H1 (cell line): ENCODE data around the gene PRRT1B. TPM values are rescaled to one million over a fixed set of nuclear protein-coding genes. Genes with fewer than 3 reads are reported as not detected.

Source experiments
- CTCF ChIA-PET: fragments of 300-600 bp; sonication (Branson Sonifier 250); formaldehyde crosslinking; loops from one replicate; lab custom pipeline; 2021; ENCODE audit not compliant: partially characterized antibody; lab: Charles Lee
- POLR2A ChIA-PET: fragments of 300-600 bp; sonication (Branson Sonifier 250); formaldehyde crosslinking; loops from one replicate; lab custom pipeline; 2021; ENCODE audit warnings: inconsistent platforms; ENCODE audit not compliant: partially characterized antibody; lab: Charles Lee
- DNase-seq, 2 experiments: peaks; one replicate each; pipeline versions ENCODE4 v3.0.0 to v3.0.0-alpha.2; 2010 to 2022; ENCODE audit warnings: low spot score in 2 of 2, low read depth in 1 of 2, mixed read lengths in 1 of 2
- FAIRE-seq: peaks from 2 replicates; lab custom pipeline; 2011; peaks lifted over from hg19 to GRCh38; lab: Jason Lieb, UNC
- H2AFZ ChIP-seq: 2 replicates; pipeline ENCODE4 v1.8.1; 2012; ENCODE audit warnings: low read length, inconsistent platforms
- H2AK5ac ChIP-seq: 2 replicates; pipeline ENCODE4 v1.6.1; 2013; ENCODE audit warnings: low read depth, low read length
- H2BK120ac ChIP-seq: replicated peaks from 2 replicates; pipeline ENCODE3; 2013; ENCODE audit warnings: low read depth, low read length, inconsistent platforms
- H2BK12ac ChIP-seq: 2 replicates; pipeline ENCODE4 v1.6.1; 2013; ENCODE audit warnings: low read depth, low read length
- H2BK15ac ChIP-seq: 2 replicates; pipeline ENCODE4 v1.6.1; 2013; ENCODE audit warnings: low read length
- H2BK20ac ChIP-seq: 2 replicates; pipeline ENCODE4 v1.6.1; 2013; ENCODE audit warnings: low read length
- H2BK5ac ChIP-seq: 2 replicates; pipeline ENCODE4 v1.6.1; 2013; ENCODE audit warnings: low read depth, low read length
- H3K14ac ChIP-seq: 2 replicates; pipeline ENCODE4 v1.6.1; 2013; ENCODE audit warnings: inconsistent platforms; ENCODE audit not compliant: insufficient read length
- H3K18ac ChIP-seq: 2 replicates; pipeline ENCODE4 v1.6.1; 2013; ENCODE audit warnings: low read length; ENCODE audit errors: extremely low read depth
- H3K23ac ChIP-seq: 2 replicates; pipeline ENCODE4 v1.6.1; 2013; ENCODE audit warnings: inconsistent platforms; ENCODE audit not compliant: insufficient read length
- H3K23me2 ChIP-seq: 2 replicates; pipeline ENCODE4 v1.6.1; 2013; ENCODE audit warnings: low read depth, low read length
- H3K27ac ChIP-seq: 2 replicates; pipeline ENCODE4 v1.6.1; 2011; ENCODE audit warnings: low read depth, low read length, inconsistent platforms
- H3K27me3 ChIP-seq, 4 experiments: replicated peaks in 1 of 4; 1 replicate in 1 of 4; 2 replicates in 3 of 4; pipeline versions ENCODE4 v1.6.1 to v1.8.1; 2011 to 2013; ENCODE audit warnings: low read length in 3 of 4, mild to moderate bottlenecking in 3 of 4, inconsistent platforms in 2 of 4, mixed read lengths in 2 of 4, moderate library complexity in 1 of 4; ENCODE audit not compliant: control insufficient read depth in 3 of 4, insufficient read depth in 3 of 4; ENCODE audit errors: extremely low read depth in 1 of 4
- H3K36me3 ChIP-seq, 4 experiments: 2 replicates each; pipeline versions ENCODE4 v1.6.1 to v1.8.1; 2011 to 2013; ENCODE audit warnings: mild to moderate bottlenecking in 4 of 4, low read length in 3 of 4, moderate library complexity in 2 of 4, control low read depth in 1 of 4, inconsistent platforms in 1 of 4; ENCODE audit not compliant: insufficient read depth in 4 of 4, control insufficient read depth in 2 of 4
- H3K4ac ChIP-seq: replicated peaks from 2 replicates; pipeline ENCODE3; 2013; ENCODE audit warnings: low read length, low read depth, mixed read lengths, inconsistent platforms; ENCODE audit not compliant: insufficient read length
- H3K4me1 ChIP-seq, 4 experiments: replicated peaks in 1 of 4; 1 replicate in 1 of 4; 2 replicates in 3 of 4; pipeline versions ENCODE4 v1.6.1 to v1.8.1; 2011 to 2013; ENCODE audit warnings: low read length in 3 of 4, inconsistent platforms in 2 of 4, mixed read lengths in 1 of 4; ENCODE audit not compliant: insufficient read depth in 4 of 4, control insufficient read depth in 3 of 4
- H3K4me2 ChIP-seq, 2 experiments: 2 replicates each; pipeline versions ENCODE4 v1.6.1 to v1.8.1; 2011 to 2013; ENCODE audit warnings: low read depth in 2 of 2, low read length in 2 of 2, control low read depth in 1 of 2, inconsistent platforms in 1 of 2, mild to moderate bottlenecking in 1 of 2; ENCODE audit not compliant: insufficient read depth in 1 of 2
- H3K4me3 ChIP-seq, 4 experiments: fragments of 200-600, 300-600 bp in 1 of 4; sonication (generic), shearing (Covaris generic), sonication (Bioruptor Twin) in 1 of 4; 2 replicates each; pipeline versions ENCODE4 v1.5.1 to v1.8.1; 2011 to 2016; ENCODE audit warnings: low read length in 4 of 4, low read depth in 3 of 4, control low read depth in 2 of 4, inconsistent platforms in 2 of 4, mild to moderate bottlenecking in 2 of 4, mixed read lengths in 1 of 4, moderate library complexity in 1 of 4; ENCODE audit not compliant: insufficient read depth in 2 of 4; ENCODE audit errors: extremely low read depth in 1 of 4
- H3K56ac ChIP-seq: replicated peaks from 2 replicates; pipeline ENCODE3; 2013; ENCODE audit warnings: low read depth, mild to moderate bottlenecking, mixed read lengths, low read length, inconsistent platforms; ENCODE audit not compliant: insufficient read length
- H3K79me1 ChIP-seq: 2 replicates; pipeline ENCODE4 v1.6.1; 2013; ENCODE audit warnings: low read depth, low read length, control low read depth
- H3K79me2 ChIP-seq, 2 experiments: 2 replicates each; pipeline versions ENCODE4 v1.6.1 to v1.8.1; 2012 to 2013; ENCODE audit warnings: low read length in 2 of 2, mild to moderate bottlenecking in 2 of 2, inconsistent platforms in 1 of 2; ENCODE audit not compliant: insufficient read depth in 2 of 2, control insufficient read depth in 1 of 2
- H3K9ac ChIP-seq, 4 experiments: replicated peaks in 1 of 4; 1 replicate in 1 of 4; 2 replicates in 3 of 4; pipeline versions ENCODE4 v1.6.1 to v1.8.1; 2011 to 2013; ENCODE audit warnings: low read depth in 3 of 4, low read length in 3 of 4, control low read depth in 2 of 4, mild to moderate bottlenecking in 2 of 4, moderate library complexity in 2 of 4, inconsistent platforms in 1 of 4; ENCODE audit errors: extremely low read depth in 1 of 4
- H3K9me3 ChIP-seq, 2 experiments: 2 replicates each; pipeline versions ENCODE4 v1.6.1 to v1.8.1; 2012 to 2013; ENCODE audit warnings: mild to moderate bottlenecking in 2 of 2, moderate library complexity in 2 of 2, control low read depth in 1 of 2, inconsistent platforms in 1 of 2, low read depth in 1 of 2, low read length in 1 of 2, mixed read lengths in 1 of 2; ENCODE audit not compliant: insufficient read depth in 2 of 2
- H4K20me1 ChIP-seq, 2 experiments: replicated peaks in 1 of 2; 2 replicates each; pipeline versions ENCODE3 to v1.8.1; 2011 to 2013; ENCODE audit warnings: inconsistent platforms in 2 of 2, low read length in 2 of 2, mild to moderate bottlenecking in 1 of 2; ENCODE audit not compliant: insufficient read depth in 2 of 2, control insufficient read depth in 1 of 2
- H4K5ac ChIP-seq: 2 replicates; pipeline ENCODE4 v1.6.1; 2013; ENCODE audit warnings: low read length, low read depth, mixed read lengths, inconsistent platforms; ENCODE audit not compliant: insufficient read length
- H4K8ac ChIP-seq: 2 replicates; pipeline ENCODE4 v1.8.0; 2013; ENCODE audit warnings: mild to moderate bottlenecking, moderate library complexity, low read length, inconsistent platforms; ENCODE audit not compliant: insufficient read depth; ENCODE audit errors: extremely low read depth
- H4K91ac ChIP-seq: replicated peaks from 2 replicates; pipeline ENCODE3; 2013; ENCODE audit warnings: low read length, mixed read lengths, inconsistent platforms; ENCODE audit not compliant: insufficient read length
- BRCA1 ChIP-seq: IDR thresholded peaks from 2 replicates; pipeline ENCODE4 v1.6.1; 2012; ENCODE audit warnings: low read depth, low read length, improper control_type of control experiment
- JUN ChIP-seq: IDR thresholded peaks from 2 replicates; pipeline ENCODE4 v1.6.1; 2011; ENCODE audit warnings: low read depth, mild to moderate bottlenecking, improper control_type of control experiment, low read length
- TEAD4 ChIP-seq: IDR thresholded peaks from 2 replicates; pipeline ENCODE4 v1.6.1; 2012; ENCODE audit warnings: low read depth, low read length, inconsistent platforms, mixed read lengths
- YY1 ChIP-seq: IDR thresholded peaks from 2 replicates; pipeline ENCODE4 v1.6.1; 2011; ENCODE audit warnings: low read depth, mild to moderate bottlenecking, low read length
- WGBS, 2 experiments: shearing (Covaris generic) in 1 of 2; methylation state at CpG; one replicate each; pipeline versions ENCODE4 v1.1.6 to v1.1.7; 2013 to 2015; ENCODE audit warnings: low lambda C conversion rate in 2 of 2, mixed read lengths in 2 of 2, inconsistent platforms in 1 of 2, low coverage in 1 of 2, missing lambda C conversion rate in 1 of 2; ENCODE audit not compliant: insufficient replicate concordance in 2 of 2, insufficient coverage in 1 of 2, insufficient read length in 1 of 2; ENCODE audit errors: extremely low coverage in 1 of 2, missing lambda C conversion rate in 1 of 2; 5-methylcytosine and 5-hydroxymethylcytosine counted together
- polyA plus RNA-seq, 7 experiments: library from polyadenylated mRNA; depleted of rRNA in 3 of 7; stranded (reverse) in 5 of 7; unstranded in 2 of 7; fragments of >200 nt in 5 of 7; fragments of 200-250 nt in 2 of 7; gene quantifications; 1 replicate in 5 of 7; 2 replicates in 1 of 7; 4 replicates in 1 of 7; pipeline versions ENCODE4 v1.2.1 to v1.2.3, GENCODE V29; 2011 to 2013; ENCODE audit warnings: missing spikeins in 2 of 7, mixed read lengths in 2 of 7
- total RNA-seq: library from RNA; stranded (reverse); fragmentation: NEBNext Ultra II Directional; extraction: Animal tissue kit (Norgen Biotek cat#: 25700); gene quantifications from 2 replicates; pipeline ENCODE4 v1.2.1, GENCODE V29; 2021

Gene PRRT1B
- total and polyA plus RNA-seq, 2 of the 8 experiments (the other 6 are each of a cell fraction or from before 2014, with no cell fraction given) = 0.30 to 1.2 TPM

- Histone ChIP-seq H3K18ac (no peak overlapping the region), H3K4me1 (no peaks in the 10 kb centered on the region; a peak in 1 of 7 replicates), H2BK120ac (no peak overlapping the region), H3K9ac (no peak overlapping the region), H4K5ac (no peak overlapping the region), H3K4ac (no peak overlapping the region), H2BK20ac (no peak overlapping the region), H3K9me3 (no peaks in the 10 kb centered on the region), H3K23ac (no peak overlapping the region), H2AK5ac (no peak overlapping the region), H3K14ac (no peak overlapping the region), H2BK5ac (no peak overlapping the region), H3K23me2 (no peaks in the 10 kb centered on the region), H4K91ac (no peak overlapping the region), H3K79me1 (no peaks in the 10 kb centered on the region), H2BK12ac (no peak overlapping the region), H4K8ac (no peak overlapping the region), H3K56ac (no peak overlapping the region), H4K20me1 (peaks cover 0 to 5% of the 10 kb centered on the region in 2 experiments), H3K27ac (no peak overlapping the region), H2BK15ac (no peak overlapping the region), H3K79me2 (no peaks in the 10 kb centered on the region), H3K4me3 (no peak overlapping the region), H3K36me3 (peaks cover 2 to 10% (median 3%) of the 10 kb centered on the region in 4 experiments; a peak in 5 of 8 replicates), H2AFZ (no peak overlapping the region), H3K27me3 (no peaks in the 10 kb centered on the region), H3K4me2 (no peak overlapping the region)
- DNase-seq = no peak
- ChIA-PET CTCF (interaction anchor here (0.6 to 2.7 kb wide), 3 partner anchors 9 to 149 kb away, joined by 3 to 10 read pairs (median 4); no protein-coding TSS in a partner anchor), POLR2A (no interaction called here)
- 91% methylated on average over 8 of the region's 8 CpGs; no CpG with 5 or more reads in 1 of the 2 experiments for whole genome bisulfite sequencing, 2 experiments
- no peak for FAIRE-seq
- TF ChIP-seq JUN = no peak
- no peak for TF ChIP-seq YY1
- TF ChIP-seq BRCA1 = no peak
- TF ChIP-seq TEAD4 = no peak
Measured at GRCh38 chr9:131579789-131580211, 34.5 kb downstream of the PRRT1B start.
